ENCODE results near the gene ZNF829.

- TF ChIP-seq POLR2A (IDR thresholded peaks at IDR 0.05) (no peak), CTCF (IDR thresholded peaks at IDR 0.05) (no peak)
Observed at GRCh38 chr19:36847968-36848367, 68.1 kb downstream of the ZNF829 start.

Data from heart left ventricle (tissue), 13 donors.